ENCODE measurements around the gene IRS2. TPM values are rescaled to one million over a fixed set of nuclear protein-coding genes. Genes with fewer than 3 reads are reported as not detected.

IRS2 gene
- total RNA-seq, 1 experiment from 2014 or later, result 9.2 TPM

DNA sequence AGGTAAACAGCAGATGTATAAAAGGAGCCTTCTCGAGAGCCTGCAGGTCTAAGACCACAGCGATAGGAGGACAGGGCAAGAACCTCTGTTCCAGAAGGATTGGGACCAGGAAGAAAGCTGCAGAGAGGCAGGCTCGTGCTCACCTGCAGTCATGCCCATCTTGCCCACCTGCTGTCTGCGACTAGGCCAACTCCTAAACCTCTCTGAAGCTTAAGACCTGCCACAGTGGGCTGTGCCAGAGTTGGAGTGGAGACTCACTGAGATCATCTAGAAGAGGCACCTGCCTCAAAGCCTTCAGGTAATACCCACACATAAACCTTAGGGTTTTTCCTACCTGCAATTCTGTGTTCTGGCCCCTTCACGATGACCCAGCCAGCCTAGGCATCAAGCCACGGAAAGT lies 68.7 kb downstream of the IRS2 start (continued):
- TF ChIP-seq ELF1 (IDR thresholded peaks at IDR 0.05; ENCODE audit: borderline replicate concordance, low read depth) (no peak), RAD21 (IDR thresholded peaks at IDR 0.05; ENCODE audit: low read depth) (no peak), FOSL1 (IDR thresholded peaks at IDR 0.05; ENCODE audit: low read depth) (no peak), EGR1 (IDR thresholded peaks at IDR 0.05; ENCODE audit: low read depth) (no peak), POLR2AphosphoS5 (IDR thresholded peaks at IDR 0.05; ENCODE audit: low read depth, low read length) (no peak), CBX3 (IDR thresholded peaks at IDR 0.05; ENCODE audit: low read depth) (no peak), EZH2phosphoT487 (IDR thresholded peaks at IDR 0.05; ENCODE audit: borderline replicate concordance) (no peak)

GRCh38 chr13:109715902-109716301 lies 70.5 kb downstream of the IRS2 start:
- H3K4me2 ChIP-seq (ENCODE audit: low read length), result no peak overlapping the region
- ChIA-PET CTCF (no interaction called here), POLR2A (no interaction called here), RAD21 (ENCODE audit: low non-redundant PET in 1 of 2, low total read pairs in 2 of 2, uncharacterized antibody in 2 of 2, unreplicated experiment in 2 of 2) (no interaction called here)
- no peak overlapping the region for H3K27ac ChIP-seq (ENCODE audit: low read depth, low read length)
- no peaks in the 10 kb centered on the region for H3K27me3 ChIP-seq (ENCODE audit: insufficient read depth, low read length)
- no peaks in the 10 kb centered on the region for H3K9me2 ChIP-seq (ENCODE audit: insufficient read depth)
- H3K9ac ChIP-seq (ENCODE audit: low read length), result no peak overlapping the region
- no peaks in the 10 kb centered on the region for H4K20me1 ChIP-seq (ENCODE audit: insufficient read depth)
- H2AFZ ChIP-seq (ENCODE audit: low read depth, low read length, poor library complexity, severe bottlenecking), result no peak overlapping the region
- no peaks in the 10 kb centered on the region for H3K9me3 ChIP-seq (ENCODE audit: control insufficient read depth in 1 of 2, insufficient read depth in 1 of 2, low read depth in 1 of 2, low read length in 2 of 2)
- DNase-seq (ENCODE audit: low read depth, low spot score), result no peak
- no peaks in the 10 kb centered on the region for H3K36me3 ChIP-seq (ENCODE audit: control insufficient read depth in 1 of 2, insufficient read depth in 2 of 2, low read length in 2 of 2)
- intact Hi-C loops (cut with micrococcal nuclease), result no loop called here
- no peak; the same call in 1 of the 2 replicates for ATAC-seq
- H3K4me1 ChIP-seq (ENCODE audit: control insufficient read depth in 1 of 2, insufficient read depth in 2 of 2, low read length in 2 of 2), result no peaks in the 10 kb centered on the region
- no peak for TF ChIP-seq CBX3 (IDR thresholded peaks at IDR 0.05; ENCODE audit: low read depth)
- TF ChIP-seq, protein P1, sequence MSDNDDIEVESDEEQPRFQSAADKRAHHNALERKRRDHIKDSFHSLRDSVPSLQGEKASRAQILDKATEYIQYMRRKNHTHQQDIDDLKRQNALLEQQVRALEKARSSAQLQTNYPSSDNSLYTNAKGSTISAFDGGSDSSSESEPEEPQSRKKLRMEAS (IDR thresholded peaks at IDR 0.05), result 0 out of 2 replicates have a peak, but pooled peaks have one; percentile 28
- TF ChIP-seq JUND (IDR thresholded peaks at IDR 0.05), result no peak
- no peak for TF ChIP-seq EZH2 (IDR thresholded peaks at IDR 0.05)
- TF ChIP-seq CEBPB (IDR thresholded peaks at IDR 0.05; ENCODE audit: low read depth), result no peak
- no peak for TF ChIP-seq YY1 (IDR thresholded peaks at IDR 0.05; ENCODE audit: extremely low read depth, insufficient replicate concordance, low read depth, low read length)
- BruUV-seq (replicated peaks), result no TSS peak
- no peaks in the 10 kb centered on the region for H3K79me2 ChIP-seq (ENCODE audit: insufficient read depth, low read length)
- H3K4me3 ChIP-seq (replicated peaks in 1 of 2; ENCODE audit: low read depth in 1 of 2, low read length in 2 of 2), result no peak overlapping the region
